Head of caudate nucleus (tissue), 42 donors: ENCODE data around the gene VCP.

Experiments used
- DNase-seq, 42 donors: peaks; one replicate each; pipeline versions ENCODE4 v3.0.0 to v3.0.0-alpha.2; 2020 to 2021; ENCODE audit warnings: mixed read lengths in 7 of 42
- intact Hi-C: fragments of 100-400 bp; cut with DNase I; formaldehyde crosslinking; loops from one replicate; pipeline ENCODE4 v1.15.0; 2022

The VCP gene

GRCh38 chr9:35105571-35106342 lies 33.3 kb upstream of the VCP start:
- no peak for DNase-seq
- intact Hi-C loops: no loop called here

GRCh38 chr9:35105126-35105525 lies 32.7 kb upstream of the VCP start:
- DNase-seq: peak in 2 of 42 donors; percentile 9 to 16
- intact Hi-C loops: no loop called here

- DNase-seq: peak in 17 of 42 donors; percentile 19 to 76 (median 43)
- intact Hi-C loops: no loop called here
Measured at GRCh38 chr9:35104586-35104985, 32.2 kb upstream of the VCP start.

- intact Hi-C loops: no loop called here
- no peak for DNase-seq
Measured at GRCh38 chr9:35103660-35104191, 31.3 kb upstream of the VCP start.

- intact Hi-C loops: no loop called here
- DNase-seq: peak; percentile 93 to 99 (median 97)
Measured at GRCh38 chr9:35102769-35103659, 30.6 kb upstream of the VCP start, which contains the start of gene STOML2. STOML2 (minus strand) TSS chr9:35103131; CDS start chr9:35103094, 37 bp downstream.

GRCh38 chr9:35102465-35102768 lies 30.0 kb upstream of the VCP start:
- intact Hi-C loops: no loop called here
- peak in 2 of 42 donors; percentile 44 to 51 for DNase-seq

- DNase-seq: no peak
- intact Hi-C loops: loop anchor here (2.0 to 10.0 kb wide), 2 partner anchors 25 to 203 kb away; partner anchors contain the start of gene VCP
Measured at GRCh38 chr9:35097573-35097972, 25.1 kb upstream of the VCP start.

GRCh38 chr9:35096035-35096849 lies 23.8 kb upstream of the VCP start, which contains the start of gene PIGO:
PIGO (minus strand) TSS chr9:35096591; CDS start chr9:35095565, 1,026 bp downstream.
- DNase-seq: peak; percentile 74 to 96 (median 90)
- intact Hi-C loops: loop anchor here (2.0 to 10.0 kb wide), 2 partner anchors 23 to 201 kb away; partner anchors contain the start of gene VCP

GRCh38 chr9:35091536-35091935 lies 19.1 kb upstream of the VCP start:
- no peak for DNase-seq
- intact Hi-C loops: loop anchor here (10.0 kb wide), 1 partner anchor 197 kb away; a partner anchor contains a TSS

GRCh38 chr9:35089434-35089833 lies 17.0 kb upstream of the VCP start:
- DNase-seq: no peak
- intact Hi-C loops: no loop called here

GRCh38 chr9:35085078-35085477 lies 12.7 kb upstream of the VCP start:
- DNase-seq: no peak
- intact Hi-C loops: no loop called here

- intact Hi-C loops: loop anchor here (5.0 kb wide), 1 partner anchor 92 kb away; the partner anchor contains the start of gene DNAJB5
- peak; percentile 84 to 97 (median 93) for DNase-seq
Measured at GRCh38 chr9:35079426-35080341, 7.3 kb upstream of the VCP start, which contains the start of gene FANCG. FANCG (minus strand) TSS chr9:35079942; CDS start chr9:35079524, 418 bp downstream.

GRCh38 chr9:35079041-35079425 lies 6.6 kb upstream of the VCP start:
- intact Hi-C loops: loop anchor here (5.0 kb wide), 1 partner anchor 92 kb away; the partner anchor contains the start of gene DNAJB5
- no peak for DNase-seq

- intact Hi-C loops: loop anchor here (5.0 kb wide), 1 partner anchor 91 kb away; the partner anchor contains the start of gene DNAJB5
- no peak for DNase-seq
Measured at GRCh38 chr9:35078066-35078465, 5.6 kb upstream of the VCP start.

- intact Hi-C loops: loop anchor here (5.0 kb wide), 1 partner anchor 90 kb away; the partner anchor contains the start of gene DNAJB5
- no peak for DNase-seq
Measured at GRCh38 chr9:35076848-35077247, 4.4 kb upstream of the VCP start.

- no peak for DNase-seq
- intact Hi-C loops: loop anchor here (5.0 kb wide), 1 partner anchor 88 kb away; the partner anchor contains the start of gene DNAJB5
Measured at GRCh38 chr9:35075358-35075757, 2.9 kb upstream of the VCP start.

GRCh38 chr9:35074791-35075190 lies 2.4 kb upstream of the VCP start:
- no peak for DNase-seq
- intact Hi-C loops: loop anchor here (5.0 kb wide), 1 partner anchor 87 kb away; the partner anchor contains the start of gene DNAJB5
